GM06990 (cell line): Measurements from ENCODE around the gene PAM16.

Experiments used
- DNase-seq: peaks from one replicate; pipeline ENCODE4 v3.0.0-alpha.2; 2011; ENCODE audit not compliant: insufficient read length; ENCODE audit errors: extremely low read depth
- H3K27me3 ChIP-seq: replicated peaks from 2 replicates; pipeline ENCODE4 v1.6.0; 2011; ENCODE audit warnings: low read length; ENCODE audit not compliant: control insufficient read depth, insufficient read depth
- H3K36me3 ChIP-seq: 2 replicates; pipeline ENCODE4 v1.5.1; 2011; ENCODE audit warnings: low read length; ENCODE audit not compliant: control insufficient read depth, insufficient read depth
- H3K4me3 ChIP-seq: replicated peaks from 2 replicates; pipeline ENCODE4 v1.5.1; 2011; ENCODE audit warnings: low read depth, mild to moderate bottlenecking, control low read depth, low read length
- TF ChIP-seq, protein P1 (sequence below): IDR thresholded peaks from 2 replicates; pipeline ENCODE4 v1.5.1; 2011; ENCODE audit warnings: low read length, control low read depth, mild to moderate bottlenecking, inconsistent platforms; ENCODE audit not compliant: insufficient read depth, poor library complexity, severe bottlenecking

PAM16 gene

DNA sequence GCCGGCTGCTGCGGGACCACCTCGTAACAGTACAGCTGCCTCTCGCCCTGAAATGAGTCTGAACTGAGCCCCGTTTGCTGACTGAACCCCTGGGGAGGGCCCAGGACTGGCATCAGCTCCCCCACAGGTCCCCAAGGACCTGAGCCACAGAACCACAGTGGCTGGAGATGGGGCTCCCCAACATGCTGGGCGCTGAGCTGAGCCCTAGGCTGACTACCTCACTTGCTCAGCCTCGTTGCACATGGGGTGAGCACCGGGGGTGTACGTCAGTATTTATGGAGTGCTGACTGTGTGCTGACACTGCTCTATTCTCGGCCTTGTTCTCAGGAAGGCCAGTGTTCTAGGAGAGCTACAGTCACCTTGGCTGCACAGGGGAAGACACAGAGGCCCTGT lies 13.9 kb upstream of the PAM16 start:
- DNase-seq = peak; percentile 63
- Histone ChIP-seq H3K27me3 (no peaks in the 10 kb centered on the region), H3K4me3 (no peak overlapping the region), H3K36me3 (peaks cover 27% of the 10 kb centered on the region)
- TF ChIP-seq, protein P1, sequence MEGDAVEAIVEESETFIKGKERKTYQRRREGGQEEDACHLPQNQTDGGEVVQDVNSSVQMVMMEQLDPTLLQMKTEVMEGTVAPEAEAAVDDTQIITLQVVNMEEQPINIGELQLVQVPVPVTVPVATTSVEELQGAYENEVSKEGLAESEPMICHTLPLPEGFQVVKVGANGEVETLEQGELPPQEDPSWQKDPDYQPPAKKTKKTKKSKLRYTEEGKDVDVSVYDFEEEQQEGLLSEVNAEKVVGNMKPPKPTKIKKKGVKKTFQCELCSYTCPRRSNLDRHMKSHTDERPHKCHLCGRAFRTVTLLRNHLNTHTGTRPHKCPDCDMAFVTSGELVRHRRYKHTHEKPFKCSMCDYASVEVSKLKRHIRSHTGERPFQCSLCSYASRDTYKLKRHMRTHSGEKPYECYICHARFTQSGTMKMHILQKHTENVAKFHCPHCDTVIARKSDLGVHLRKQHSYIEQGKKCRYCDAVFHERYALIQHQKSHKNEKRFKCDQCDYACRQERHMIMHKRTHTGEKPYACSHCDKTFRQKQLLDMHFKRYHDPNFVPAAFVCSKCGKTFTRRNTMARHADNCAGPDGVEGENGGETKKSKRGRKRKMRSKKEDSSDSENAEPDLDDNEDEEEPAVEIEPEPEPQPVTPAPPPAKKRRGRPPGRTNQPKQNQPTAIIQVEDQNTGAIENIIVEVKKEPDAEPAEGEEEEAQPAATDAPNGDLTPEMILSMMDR = no peak

DNA sequence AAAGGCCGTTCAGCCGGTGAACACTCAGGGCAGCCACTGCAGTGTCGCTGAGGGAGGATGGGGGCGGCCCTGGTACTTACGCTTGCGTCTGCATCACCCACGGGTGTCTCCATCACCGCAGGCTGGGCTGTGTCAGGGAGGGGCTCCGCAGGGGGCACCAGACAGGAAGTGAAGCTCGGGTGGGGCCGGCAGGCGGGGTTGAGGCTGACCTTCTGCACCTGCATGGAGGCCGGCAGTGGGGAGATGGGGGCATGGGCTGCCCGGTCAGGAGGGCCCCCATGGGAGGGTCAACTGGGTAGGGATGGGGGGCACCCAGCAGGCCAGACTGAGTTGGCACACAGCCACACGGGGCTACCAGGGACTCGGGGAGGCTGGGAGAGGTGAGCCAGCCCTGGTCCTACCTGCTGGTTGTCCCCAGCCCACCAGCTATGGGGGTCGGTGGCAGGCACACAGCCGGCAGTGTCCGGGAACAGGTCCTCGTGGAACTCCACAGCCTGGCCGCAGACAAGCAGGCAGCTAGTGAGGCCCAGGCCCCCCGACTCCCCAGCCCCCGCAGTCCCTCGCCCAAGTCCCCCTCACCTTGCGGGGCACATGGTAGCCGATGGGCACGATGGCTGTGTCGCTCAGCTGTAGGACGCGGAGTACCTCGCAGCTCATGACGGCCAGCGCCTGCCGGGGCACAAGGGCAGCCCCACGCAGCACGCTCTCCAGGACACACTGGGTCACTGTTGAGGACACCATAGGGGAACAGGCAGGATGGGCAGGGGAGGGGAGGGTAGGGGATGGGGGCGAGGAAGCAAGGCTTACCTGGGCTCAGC lies 13.3 kb upstream of the PAM16 start:
- Histone ChIP-seq H3K4me3 (no peak overlapping the region), H3K36me3 (peaks cover 29% of the 10 kb centered on the region), H3K27me3 (no peaks in the 10 kb centered on the region)
- no peak for DNase-seq
- TF ChIP-seq, protein P1 = no peak

DNA sequence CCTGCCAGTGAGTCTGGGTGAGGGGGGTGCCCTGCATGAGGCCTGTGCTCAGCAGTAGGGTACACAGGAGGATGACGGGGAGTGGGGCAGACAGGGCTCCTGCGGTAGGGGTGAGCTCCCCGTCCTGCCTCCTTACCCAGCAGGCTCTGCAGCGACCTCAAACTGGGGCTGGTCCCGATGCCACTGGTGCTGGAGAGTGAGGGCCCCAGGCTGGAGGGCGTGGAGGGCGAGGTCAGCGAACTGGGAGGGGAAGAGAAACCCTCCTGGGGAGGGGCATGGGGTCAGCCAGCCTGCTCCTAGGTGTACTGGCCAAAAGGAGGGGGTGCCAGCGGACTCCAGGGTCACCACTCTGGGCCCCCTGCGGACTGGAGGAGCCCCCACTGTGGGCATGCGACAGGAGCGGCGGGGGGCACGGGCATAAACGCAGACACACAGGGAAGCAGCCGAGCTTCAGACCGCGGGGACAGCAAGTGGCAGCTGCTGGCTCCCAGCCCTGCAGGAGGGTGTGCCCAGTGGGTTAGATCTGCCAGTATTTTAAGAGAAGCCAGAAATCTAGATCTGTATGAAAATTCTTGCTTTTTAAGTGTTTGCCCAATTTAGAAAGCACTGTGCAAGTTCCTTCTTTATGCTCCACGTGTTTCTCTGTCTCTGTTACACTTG lies 11.5 kb upstream of the PAM16 start:
- no peak overlapping the region for H3K4me3 ChIP-seq
- no peaks in the 10 kb centered on the region for H3K27me3 ChIP-seq
- peaks cover 41% of the 10 kb centered on the region for H3K36me3 ChIP-seq
- no peak for DNase-seq
- TF ChIP-seq, protein P1 = no peak

DNA sequence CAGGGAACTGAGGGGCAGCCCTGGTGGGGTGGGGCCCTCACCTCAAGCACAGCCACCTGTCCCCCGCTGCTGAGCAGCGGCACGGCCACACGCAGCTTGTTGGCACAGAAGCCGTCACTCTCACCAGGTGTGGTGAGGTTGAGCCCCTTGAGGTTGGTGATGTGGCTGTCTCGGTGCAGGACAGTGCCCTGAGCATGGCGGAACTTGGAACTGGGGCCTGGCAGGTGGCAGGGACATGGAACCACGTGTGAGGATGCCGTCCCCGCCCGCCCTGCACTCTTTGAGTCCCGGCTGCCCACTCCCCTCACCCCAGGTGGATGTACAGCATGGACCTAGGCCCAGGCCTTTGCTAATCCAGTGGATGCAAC lies 10.8 kb upstream of the PAM16 start:
- TF ChIP-seq, protein P1 = no peak
- no peaks in the 10 kb centered on the region for H3K27me3 ChIP-seq
- H3K4me3 ChIP-seq = no peak overlapping the region
- H3K36me3 ChIP-seq = peaks cover 39% of the 10 kb centered on the region
- DNase-seq = no peak

DNA sequence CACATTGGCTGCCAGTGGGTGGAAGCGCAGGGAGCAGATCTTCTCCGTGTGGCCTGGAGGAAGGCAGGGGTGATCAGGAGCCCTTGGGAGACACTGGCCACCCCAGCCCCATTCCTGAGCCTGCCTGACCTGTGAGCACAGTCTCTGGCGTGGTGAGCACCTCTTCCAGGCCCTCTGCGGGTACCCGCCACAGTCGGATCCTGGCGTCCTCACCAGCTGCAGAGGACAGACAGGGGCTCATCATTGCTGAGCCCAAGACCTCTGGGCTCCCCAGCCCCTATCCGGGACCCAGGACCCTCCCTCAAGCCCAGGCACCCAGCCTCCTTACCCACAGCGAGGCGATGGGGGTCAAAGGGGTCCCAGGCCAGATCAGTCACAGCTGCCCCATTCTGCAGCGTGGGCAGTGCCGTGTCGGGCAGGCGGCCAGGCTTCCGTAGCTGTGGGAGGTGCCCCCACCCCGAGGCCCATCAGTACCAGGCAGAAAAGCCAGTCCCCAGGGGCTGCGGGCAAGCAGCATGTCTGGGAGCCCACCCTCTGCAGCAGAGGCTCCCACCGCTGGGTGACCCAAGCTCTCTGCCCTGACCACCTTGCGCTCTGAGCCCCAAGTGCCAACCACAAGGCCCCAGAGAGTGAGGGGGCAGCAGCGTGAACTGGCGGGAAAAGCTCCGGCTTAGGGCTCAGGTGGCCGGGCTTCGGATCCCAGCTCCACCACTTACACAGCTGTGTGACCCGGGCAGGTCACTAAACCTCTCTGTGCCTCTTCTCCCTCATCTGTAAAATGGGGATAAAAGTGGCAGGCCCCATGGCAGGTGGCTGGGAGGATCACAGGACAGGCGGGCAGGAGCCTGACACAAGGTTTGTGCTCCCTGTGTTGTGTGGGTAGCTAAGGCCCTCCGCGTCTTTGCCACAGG lies 10.2 kb upstream of the PAM16 start:
- Histone ChIP-seq H3K36me3 (peaks cover 41% of the 10 kb centered on the region), H3K4me3 (no peak overlapping the region), H3K27me3 (no peaks in the 10 kb centered on the region)
- DNase-seq = no peak
- TF ChIP-seq, protein P1 = no peak
